GM18870 (cell line): ENCODE measurements around the gene TMEM273.
"Not testable (repeated sequence)": the region's sequence is repeated elsewhere in the genome, so short reads cannot be mapped to it uniquely, and the experiment has no call there.

Source experiments
- ATAC-seq: cut with Tn5 transposase; IDR thresholded peaks from one replicate; pipeline ENCODE4 v1.9.1; 2021; ENCODE audit warnings: moderate library complexity; ENCODE audit not compliant: unreplicated experiment

TMEM273 gene

DNA sequence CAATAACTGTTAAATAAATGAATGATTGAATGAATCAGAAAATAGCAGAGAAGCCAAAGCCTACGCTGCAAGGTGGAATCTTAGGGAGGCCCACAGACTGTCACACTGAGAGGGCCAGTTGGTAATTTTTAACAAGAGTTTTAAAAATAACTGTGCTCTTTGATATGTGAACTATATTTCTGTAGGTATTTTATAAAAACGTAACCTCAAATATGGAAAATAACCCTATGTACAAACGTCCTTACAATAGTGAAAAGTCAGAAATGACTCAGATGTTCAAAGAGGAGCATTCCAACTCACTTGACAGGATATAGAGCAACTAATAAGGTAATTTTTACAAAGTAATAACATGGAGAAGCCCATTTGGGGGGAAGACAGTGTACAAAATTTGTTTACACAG is 18.9 kb upstream of the TMEM273 start:
- peak; percentile 65 for ATAC-seq

DNA sequence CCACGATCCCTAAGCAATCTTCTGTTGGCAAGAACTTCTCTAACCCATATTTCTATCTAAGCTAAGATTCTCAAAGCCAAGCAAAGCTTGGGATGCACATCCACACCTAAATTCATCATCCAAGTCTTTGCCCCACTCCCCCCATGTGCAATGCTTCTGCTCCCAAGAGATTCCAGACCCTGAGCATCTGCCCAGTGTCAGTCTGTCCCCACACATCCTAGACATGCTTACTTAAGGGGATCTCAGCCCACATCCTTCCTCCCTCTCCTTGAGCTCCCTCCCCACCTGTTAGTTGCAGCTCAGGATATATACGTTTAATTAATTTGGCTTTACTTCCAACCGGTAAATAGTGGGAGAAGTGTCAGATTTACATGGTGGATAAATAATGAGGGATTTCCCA is 17.0 kb upstream of the TMEM273 start:
- no peak for ATAC-seq

GRCh38 chr10:49204119-49204518 is 15.9 kb upstream of the TMEM273 start:
- ATAC-seq: no peak

- ATAC-seq: no peak
These were observed 14.1 kb upstream of the TMEM273 start for GRCh38 chr10:49202266-49202665.

DNA sequence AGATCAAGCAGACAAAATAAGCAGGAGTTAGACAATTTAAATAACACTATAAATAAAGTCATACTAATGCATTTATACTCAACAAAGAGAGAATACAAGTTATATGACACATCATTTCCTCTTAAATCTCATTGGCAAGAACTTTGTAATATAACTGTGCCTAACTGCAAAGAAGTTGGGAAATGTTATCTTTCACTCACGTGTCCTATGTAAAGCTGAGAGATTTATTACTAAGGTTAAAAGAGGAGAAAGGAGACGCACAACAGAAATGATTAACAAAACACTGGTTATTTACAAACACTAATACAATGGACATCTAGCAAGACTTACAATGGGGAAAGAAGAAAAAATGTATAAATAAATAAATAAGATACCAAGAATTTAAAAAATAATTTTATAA is 12.7 kb upstream of the TMEM273 start:
- ATAC-seq: no peak

GRCh38 chr10:49197171-49197570 is 9.0 kb upstream of the TMEM273 start:
- ATAC-seq: no peak

DNA sequence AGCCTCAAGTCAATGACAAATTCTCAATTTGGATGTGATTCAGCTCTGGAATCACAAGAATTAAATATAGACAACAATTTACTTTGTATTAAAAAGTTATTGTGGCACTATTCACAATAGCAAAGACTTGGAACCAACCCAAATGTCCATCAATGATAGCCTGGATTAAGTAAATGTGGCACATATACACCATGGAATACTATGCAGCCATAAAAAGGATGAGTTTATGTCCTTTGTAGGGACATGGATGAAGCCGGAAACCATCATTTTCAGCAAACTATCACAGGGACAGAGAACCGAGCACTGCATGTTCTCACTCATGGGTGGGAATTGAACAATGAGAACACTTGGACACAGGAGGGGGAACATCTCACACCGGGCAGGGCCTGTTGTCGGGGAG is 7.7 kb upstream of the TMEM273 start:
- ATAC-seq: not testable (repeated sequence)

- ATAC-seq: no peak
These were observed 6.2 kb upstream of the TMEM273 start for GRCh38 chr10:49194212-49194920.

DNA sequence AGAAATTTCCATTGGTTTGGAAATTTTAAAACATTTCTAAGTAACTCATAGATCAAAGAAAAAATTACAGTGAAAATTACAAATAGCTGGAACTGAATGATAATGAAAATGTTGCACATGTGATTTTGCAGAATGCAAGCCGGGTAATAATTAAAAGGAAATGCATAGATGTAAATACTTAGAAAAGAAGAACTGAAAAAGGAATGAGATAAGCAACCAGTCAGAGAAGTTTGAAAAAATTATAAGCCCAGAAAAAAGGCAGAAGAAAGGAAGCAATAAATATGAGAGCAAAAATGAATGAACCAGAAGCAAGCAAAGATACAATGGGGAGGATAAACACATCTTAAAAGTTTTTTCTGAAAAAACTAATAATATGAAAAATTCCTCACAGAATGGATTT is 3.2 kb upstream of the TMEM273 start:
- no peak for ATAC-seq

DNA sequence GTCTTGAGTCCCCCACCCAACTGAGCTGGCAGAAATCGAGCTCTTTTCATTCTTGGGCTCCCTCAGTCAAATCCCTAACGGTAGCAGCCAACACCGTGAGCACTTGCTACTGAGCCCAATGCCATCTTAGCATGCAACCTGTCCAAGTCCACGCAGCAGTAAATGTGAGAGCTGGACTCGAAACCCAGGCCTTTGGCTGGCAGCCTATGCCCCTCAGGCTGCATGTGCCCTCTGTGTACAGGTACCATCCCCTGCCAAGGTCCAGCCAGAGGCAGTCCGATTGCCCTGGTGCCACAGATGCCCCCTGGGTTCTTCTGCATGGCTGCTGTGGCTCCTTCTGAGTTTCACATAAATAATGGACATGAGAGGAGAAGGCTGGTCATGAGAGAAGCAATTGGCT is 1.2 kb upstream of the TMEM273 start:
- no peak for ATAC-seq

- no peak for ATAC-seq
These were observed 1.1 kb downstream of the TMEM273 start for GRCh38 chr10:49187044-49187484.

DNA sequence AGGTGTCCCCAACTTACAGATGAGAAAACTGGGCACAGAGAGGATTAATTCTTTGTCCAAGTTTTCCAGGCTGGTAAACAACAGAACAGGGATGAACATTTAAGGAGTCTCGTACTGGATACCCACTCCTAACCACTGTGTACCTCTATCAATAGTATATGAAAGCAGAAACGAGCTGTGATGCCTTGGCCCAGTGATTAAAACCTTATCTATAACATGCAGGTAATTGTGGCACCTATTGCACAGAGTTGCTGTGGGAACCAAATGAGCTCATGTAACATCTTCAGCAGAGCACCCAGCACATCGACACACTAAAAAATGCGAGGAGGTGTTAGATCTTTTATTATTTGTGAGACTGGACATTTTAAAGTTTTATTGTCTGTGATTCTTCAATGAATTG is 1.6 kb downstream of the TMEM273 start:
- no peak for ATAC-seq

- ATAC-seq: no peak
These were observed 3.0 kb downstream of the TMEM273 start for GRCh38 chr10:49185213-49185612.

GRCh38 chr10:49184642-49185111 is 3.5 kb downstream of the TMEM273 start:
- ATAC-seq: no peak

GRCh38 chr10:49183596-49184542 is 4.3 kb downstream of the TMEM273 start:
- ATAC-seq: no peak

DNA sequence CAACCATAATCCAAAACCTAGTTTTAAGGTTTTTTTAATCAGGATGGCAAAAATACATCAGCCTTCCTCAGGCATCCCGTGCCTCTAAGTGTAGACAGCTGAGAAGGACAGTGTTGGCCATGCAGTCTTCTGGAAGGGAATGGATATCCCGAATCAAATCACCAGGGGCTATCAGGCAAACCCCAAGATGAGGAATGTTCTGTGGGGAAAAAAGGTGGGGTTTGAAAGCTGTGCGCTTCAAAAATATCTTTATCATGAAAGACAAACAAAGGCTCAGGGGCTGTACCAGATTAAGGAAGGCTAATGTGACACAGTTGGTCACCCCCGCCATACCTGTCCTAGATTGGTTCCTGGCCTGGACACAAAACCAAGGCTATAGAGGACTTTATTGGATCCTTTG is 5.4 kb downstream of the TMEM273 start:
- ATAC-seq: no peak

- no peak for ATAC-seq
These were observed 7.7 kb downstream of the TMEM273 start for GRCh38 chr10:49180444-49180860.

DNA sequence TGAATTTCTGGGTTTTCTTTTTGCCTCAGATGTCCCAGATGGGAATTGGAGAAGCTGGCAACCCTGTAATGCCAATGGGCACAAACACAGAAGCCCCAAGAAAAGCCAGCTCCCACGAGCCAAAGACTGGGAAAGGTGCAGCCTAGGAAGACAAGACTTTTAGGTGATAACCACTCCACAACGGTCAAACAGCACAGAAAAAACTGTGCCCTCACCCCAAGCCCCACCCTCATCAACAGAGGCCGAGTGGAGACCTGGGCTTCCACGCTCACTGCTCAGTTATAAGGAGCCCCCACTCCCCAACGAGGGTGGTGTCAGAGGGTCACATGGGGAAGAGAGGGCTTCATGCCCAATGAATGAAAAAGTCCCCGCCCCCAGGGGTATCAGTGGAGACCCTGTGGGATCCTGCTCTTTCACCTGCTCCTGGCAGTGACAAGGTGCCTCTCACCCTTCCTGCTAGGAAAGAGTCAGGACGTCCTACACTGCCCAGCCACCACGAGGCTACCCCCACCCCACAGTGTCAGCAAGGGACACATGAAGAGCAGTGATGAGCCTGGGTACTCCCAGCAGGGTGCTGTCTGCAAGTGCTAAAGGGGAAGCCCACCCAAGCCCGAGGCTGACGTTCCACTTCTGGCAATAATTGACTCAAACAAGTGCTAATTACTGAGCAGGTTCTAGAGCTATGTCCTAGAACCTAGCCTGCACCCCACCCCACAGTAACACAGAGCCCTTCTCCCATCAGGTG is 8.3 kb downstream of the TMEM273 start:
- ATAC-seq: no peak

DNA sequence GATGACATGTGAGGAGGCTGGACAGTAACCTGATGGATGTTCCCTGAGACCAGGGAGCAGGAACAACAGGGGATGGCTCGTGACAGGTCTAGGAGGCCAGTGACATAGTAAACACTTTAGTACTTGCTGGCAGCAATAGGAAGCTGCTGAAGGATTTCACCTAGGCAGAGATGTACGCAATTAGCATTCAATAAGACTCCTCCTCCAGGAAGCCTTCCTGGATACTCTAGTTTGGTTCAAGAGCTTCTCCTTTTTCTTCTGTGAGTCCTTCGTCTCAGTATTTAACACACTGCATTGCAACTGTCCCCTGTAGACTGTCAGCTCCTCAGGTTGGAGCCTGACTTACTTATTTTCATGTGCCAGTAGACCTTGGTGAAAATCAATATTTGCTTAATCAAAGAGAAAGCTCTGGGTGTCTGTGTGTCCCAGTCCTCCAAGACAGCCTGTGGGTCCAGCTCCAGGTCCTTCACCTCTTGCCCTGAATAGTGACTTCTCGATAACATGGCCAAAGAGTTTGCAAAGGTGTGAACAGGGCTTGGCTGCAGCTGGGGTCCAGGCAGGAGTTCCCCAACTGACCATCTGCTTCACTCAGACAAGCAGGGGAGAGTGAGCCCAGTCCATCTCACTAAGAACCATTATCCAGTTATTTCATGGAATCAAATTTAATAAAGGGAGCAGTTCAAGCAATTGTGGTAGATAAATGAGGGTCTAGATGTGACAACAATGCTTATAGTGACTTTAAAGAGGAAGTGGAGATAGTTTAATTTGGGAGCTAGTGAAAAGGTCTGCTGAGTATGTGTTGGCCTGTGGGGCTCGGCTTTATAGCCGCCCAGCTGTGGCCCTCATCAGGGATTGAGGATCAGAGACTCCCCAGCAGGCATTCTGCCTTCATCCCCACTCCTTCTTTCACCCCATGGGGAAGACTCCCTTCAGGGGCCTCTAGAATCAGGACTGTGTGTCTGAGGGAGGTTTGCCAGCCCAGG is 9.4 kb downstream of the TMEM273 start:
- no peak for ATAC-seq
